ENCODE measurements around the gene HPCAL1. TPM values are rescaled to one million over a fixed set of nuclear protein-coding genes. Genes with fewer than 3 reads are reported as not detected.

HPCAL1 gene
- total and polyA plus RNA-seq, 8 donors = 22.1 to 32.7 (median 26.4) TPM

DNA sequence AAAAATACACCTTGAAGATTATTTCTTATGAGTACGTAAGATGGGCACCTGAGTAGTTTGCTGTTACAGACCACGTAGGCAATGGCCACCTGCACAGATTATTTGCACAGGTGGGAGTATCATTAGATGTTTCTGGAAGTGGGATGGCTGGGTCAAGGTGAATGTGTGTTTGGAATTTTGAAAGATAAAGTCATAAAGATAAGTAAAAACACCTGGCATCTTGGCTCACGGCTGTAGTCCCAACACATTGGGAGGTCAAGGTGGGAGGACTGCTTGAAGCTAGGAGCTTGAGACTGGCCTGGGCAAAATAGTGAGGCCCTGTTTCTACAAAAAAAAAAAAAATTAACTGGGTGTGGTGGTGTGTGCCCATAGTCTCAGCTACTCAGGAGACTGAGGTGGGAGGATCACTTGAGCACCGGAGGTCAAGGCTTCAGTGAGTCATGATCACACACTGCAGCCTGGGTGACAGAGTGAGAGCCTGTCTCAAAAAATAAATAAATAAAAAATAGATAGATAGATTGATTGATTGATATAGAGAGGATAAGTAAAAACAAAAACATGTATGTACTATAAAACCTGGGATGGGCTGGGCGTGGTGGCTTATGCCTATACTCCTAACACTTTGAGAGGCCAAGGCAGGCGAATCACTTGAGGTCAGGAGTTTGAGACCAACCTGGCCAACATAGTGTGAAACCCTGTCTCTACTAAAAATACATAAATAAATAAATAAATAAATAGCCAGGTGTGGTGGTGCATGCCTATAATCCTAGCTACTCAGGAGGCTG is 115.0 kb downstream of the HPCAL1 start:
- 61 to 71% methylated on average over 6 of the region's 6 CpGs for WGBS, 2 donors
- Histone ChIP-seq H3K4me1 (peaks cover 18 to 27% (median 19%) of the 10 kb centered on the region in 3 donors), H3K9me3 (no peaks in the 10 kb centered on the region), H3K36me3 (peaks cover 0 to 5% (median 0%) of the 10 kb centered on the region in 3 donors), H3K27me3 (no peaks in the 10 kb centered on the region), H3K27ac (peak overlapping the region in 1 of 4 donors; percentile 43), H3K4me3 (no peak overlapping the region)
- no peak for FAIRE-seq
- TF ChIP-seq, protein P1, sequence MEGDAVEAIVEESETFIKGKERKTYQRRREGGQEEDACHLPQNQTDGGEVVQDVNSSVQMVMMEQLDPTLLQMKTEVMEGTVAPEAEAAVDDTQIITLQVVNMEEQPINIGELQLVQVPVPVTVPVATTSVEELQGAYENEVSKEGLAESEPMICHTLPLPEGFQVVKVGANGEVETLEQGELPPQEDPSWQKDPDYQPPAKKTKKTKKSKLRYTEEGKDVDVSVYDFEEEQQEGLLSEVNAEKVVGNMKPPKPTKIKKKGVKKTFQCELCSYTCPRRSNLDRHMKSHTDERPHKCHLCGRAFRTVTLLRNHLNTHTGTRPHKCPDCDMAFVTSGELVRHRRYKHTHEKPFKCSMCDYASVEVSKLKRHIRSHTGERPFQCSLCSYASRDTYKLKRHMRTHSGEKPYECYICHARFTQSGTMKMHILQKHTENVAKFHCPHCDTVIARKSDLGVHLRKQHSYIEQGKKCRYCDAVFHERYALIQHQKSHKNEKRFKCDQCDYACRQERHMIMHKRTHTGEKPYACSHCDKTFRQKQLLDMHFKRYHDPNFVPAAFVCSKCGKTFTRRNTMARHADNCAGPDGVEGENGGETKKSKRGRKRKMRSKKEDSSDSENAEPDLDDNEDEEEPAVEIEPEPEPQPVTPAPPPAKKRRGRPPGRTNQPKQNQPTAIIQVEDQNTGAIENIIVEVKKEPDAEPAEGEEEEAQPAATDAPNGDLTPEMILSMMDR (IDR thresholded peaks at IDR 0.05) = no peak
- peak in 3 of 4 donors; percentile 15 to 26 (median 26) for ATAC-seq
- DNase-seq = peak in 3 of 6 donors; percentile 39 to 62 (median 58)
- intact Hi-C loops (cut with DNase I) = loop anchor here in 1 of 3 donors (10.0 kb wide), 1 partner anchor 113 kb away; the partner anchor contains the start of gene HPCAL1

DNA sequence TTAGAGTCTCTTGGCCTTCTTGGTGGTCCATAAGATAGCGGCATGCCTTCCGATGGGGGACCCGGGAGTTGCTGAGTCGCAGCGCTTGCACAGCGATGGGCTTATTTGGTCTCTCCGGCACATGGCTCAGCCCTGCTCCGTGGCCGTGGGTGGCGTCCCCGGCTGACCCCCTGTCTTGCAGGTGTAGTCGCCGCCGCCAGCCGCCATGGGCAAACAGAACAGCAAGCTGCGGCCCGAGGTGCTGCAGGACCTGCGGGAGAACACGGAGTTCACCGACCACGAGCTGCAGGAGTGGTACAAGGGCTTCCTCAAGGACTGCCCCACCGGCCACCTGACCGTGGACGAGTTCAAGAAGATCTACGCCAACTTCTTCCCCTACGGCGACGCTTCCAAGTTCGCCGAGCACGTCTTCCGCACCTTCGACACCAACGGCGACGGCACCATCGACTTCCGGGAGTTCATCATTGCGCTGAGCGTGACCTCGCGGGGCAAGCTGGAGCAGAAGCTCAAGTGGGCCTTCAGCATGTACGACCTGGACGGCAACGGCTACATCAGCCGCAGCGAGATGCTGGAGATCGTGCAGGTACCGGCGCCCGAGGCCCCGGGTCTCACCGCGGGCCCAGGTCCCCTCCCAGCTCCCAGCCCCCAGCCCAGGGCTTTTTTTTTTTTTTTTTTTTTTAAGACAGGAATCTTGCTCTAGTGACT is 117.0 kb downstream of the HPCAL1 start:
- no peak for FAIRE-seq
- Histone ChIP-seq H3K4me3 (no peak overlapping the region), H3K27me3 (no peaks in the 10 kb centered on the region), H3K27ac (no peak overlapping the region), H3K4me1 (peaks cover 4 to 10% (median 7%) of the 10 kb centered on the region in 3 donors), H3K36me3 (peaks cover 0 to 18% (median 0%) of the 10 kb centered on the region in 3 donors), H3K9me3 (no peaks in the 10 kb centered on the region)
- no peak for ATAC-seq
- intact Hi-C loops (cut with DNase I) = loop anchor here in 2 of 3 donors (10.0 kb wide), 2 partner anchors 115 to 285 kb away; partner anchors contain the start of gene HPCAL1 (in 1 of the 2)
- 96% methylated on average over 54 of the region's 54 CpGs for WGBS, 2 donors
- peak in 2 of 6 donors; percentile 21 to 71 for DNase-seq
- TF ChIP-seq, protein P1 (IDR thresholded peaks at IDR 0.05) = no peak

DNA sequence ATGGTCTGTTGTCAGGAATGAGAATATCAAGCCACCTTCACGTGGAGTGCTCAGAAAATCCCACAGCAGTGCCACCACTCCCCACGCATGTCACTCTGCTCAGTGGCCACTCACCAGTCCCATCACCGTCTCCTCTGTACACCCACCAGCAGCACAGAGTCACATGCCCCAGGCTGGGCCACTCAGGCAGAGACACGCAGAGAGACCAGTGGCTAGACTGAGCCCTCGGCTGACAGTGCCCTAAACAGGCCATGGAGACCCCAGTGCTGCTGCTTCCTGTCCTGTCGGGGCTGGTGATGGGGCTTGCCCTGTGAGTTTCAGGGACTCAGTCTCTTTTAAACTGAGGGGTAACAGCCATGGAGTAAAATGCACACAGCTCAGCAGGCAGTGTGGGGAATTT is 119.5 kb downstream of the HPCAL1 start:
- H3K27ac ChIP-seq = no peak overlapping the region
- no peak for FAIRE-seq
- peak in 1 of 6 donors; percentile 31 for DNase-seq
- ATAC-seq = no peak
- H3K9me3 ChIP-seq = no peaks in the 10 kb centered on the region
- no peaks in the 10 kb centered on the region for H3K27me3 ChIP-seq
- TF ChIP-seq, protein P1 (IDR thresholded peaks at IDR 0.05) = no peak
- WGBS, 2 donors = 94 to 96% methylated on average over 6 of the region's 6 CpGs
- H3K36me3 ChIP-seq = peaks cover 0 to 30% (median 0%) of the 10 kb centered on the region in 3 donors
- no peaks in the 10 kb centered on the region for H3K4me1 ChIP-seq
- intact Hi-C loops (cut with DNase I) = loop anchor here in 1 of 3 donors (10.0 kb wide), 1 partner anchor 287 kb away; no protein-coding TSS in a partner anchor
- no peak overlapping the region for H3K4me3 ChIP-seq

DNA sequence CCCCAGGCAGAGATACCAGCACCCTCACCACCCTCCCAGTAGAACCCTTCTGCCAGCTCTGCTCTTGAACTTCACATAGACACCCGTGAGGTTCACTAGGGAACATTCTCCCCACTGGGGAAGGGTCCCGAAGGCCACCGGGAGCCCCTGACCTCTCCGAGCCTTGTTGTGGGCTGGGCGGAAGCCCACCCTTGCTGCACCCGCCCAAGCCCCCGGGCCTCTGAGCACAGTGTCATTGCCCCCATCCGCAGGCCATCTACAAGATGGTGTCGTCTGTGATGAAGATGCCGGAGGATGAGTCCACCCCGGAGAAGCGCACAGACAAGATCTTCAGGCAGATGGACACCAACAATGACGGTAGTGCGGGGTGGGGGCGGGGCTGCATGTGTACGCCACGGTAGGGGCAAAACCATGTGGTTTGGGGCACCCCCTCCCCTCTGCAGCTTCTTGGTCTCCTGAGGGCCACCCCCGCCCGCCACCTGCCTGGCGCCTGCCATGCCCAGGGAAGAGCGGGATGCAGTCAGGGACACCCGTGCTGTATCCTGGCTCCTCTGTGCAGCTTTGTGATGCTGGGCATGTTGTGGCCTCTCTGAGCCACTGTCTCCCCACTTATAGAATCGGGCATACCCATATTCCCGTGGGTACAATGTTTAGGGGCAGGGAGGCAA is 120.2 kb downstream of the HPCAL1 start:
- ATAC-seq (no peak), DNase-seq (peak in 2 of 6 donors; percentile 19 to 51), FAIRE-seq (no peak)
- TF ChIP-seq, protein P1 (IDR thresholded peaks at IDR 0.05) = no peak
- Histone ChIP-seq H3K4me1 (no peaks in the 10 kb centered on the region), H3K9me3 (no peaks in the 10 kb centered on the region), H3K27ac (no peak overlapping the region), H3K4me3 (no peak overlapping the region), H3K27me3 (no peaks in the 10 kb centered on the region), H3K36me3 (peaks cover 0 to 33% (median 0%) of the 10 kb centered on the region in 3 donors)
- intact Hi-C loops (cut with DNase I) = loop anchor here in 1 of 3 donors (10.0 kb wide), 1 partner anchor 288 kb away; no protein-coding TSS in a partner anchor
- 91 to 92% methylated on average over 22 to 24 of the region's 24 CpGs for WGBS, 2 donors
